NCI-H69 (cell line): Measurements from ENCODE around the gene PROSER3.

Experiments
- DNase-seq: peaks from one replicate; lab custom pipeline; 2025; lab: John Stamatoyannopoulos, UW

PROSER3 gene

GRCh38 chr19:35777086-35777841, 19.3 kb downstream of the PROSER3 start:
- DNase-seq = no peak

GRCh38 chr19:35777961-35778360, 20.0 kb downstream of the PROSER3 start:
- no peak for DNase-seq

- no peak for DNase-seq
Observed at GRCh38 chr19:35779033-35779432, 21.1 kb downstream of the PROSER3 start.

- DNase-seq = no peak
Observed at GRCh38 chr19:35780058-35780457, 22.1 kb downstream of the PROSER3 start.

GRCh38 chr19:35780717-35781116, 22.7 kb downstream of the PROSER3 start:
- DNase-seq = no peak

GRCh38 chr19:35781650-35782049, 23.7 kb downstream of the PROSER3 start:
- DNase-seq = no peak

GRCh38 chr19:35782589-35782988, 24.6 kb downstream of the PROSER3 start:
- DNase-seq = no peak

GRCh38 chr19:35783469-35784434, 25.8 kb downstream of the PROSER3 start:
- DNase-seq = no peak

- DNase-seq = no peak
Observed at GRCh38 chr19:35784503-35785338, 26.7 kb downstream of the PROSER3 start.

DNA sequence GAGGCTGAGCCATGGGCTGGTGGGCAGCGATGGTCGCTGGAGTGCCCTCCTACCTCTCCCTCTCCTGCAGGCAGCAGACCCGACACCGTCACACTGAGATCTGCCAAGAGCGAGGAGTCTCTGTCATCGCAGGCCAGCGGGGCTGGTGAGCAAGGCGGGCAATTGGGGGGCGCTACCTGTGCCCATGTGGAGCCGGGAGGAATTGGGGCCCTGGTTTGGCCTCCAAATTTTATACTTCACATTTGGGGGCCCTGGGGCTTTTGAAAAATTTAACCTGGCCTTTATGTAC, 27.3 kb downstream of the PROSER3 start:
- no peak for DNase-seq

DNA sequence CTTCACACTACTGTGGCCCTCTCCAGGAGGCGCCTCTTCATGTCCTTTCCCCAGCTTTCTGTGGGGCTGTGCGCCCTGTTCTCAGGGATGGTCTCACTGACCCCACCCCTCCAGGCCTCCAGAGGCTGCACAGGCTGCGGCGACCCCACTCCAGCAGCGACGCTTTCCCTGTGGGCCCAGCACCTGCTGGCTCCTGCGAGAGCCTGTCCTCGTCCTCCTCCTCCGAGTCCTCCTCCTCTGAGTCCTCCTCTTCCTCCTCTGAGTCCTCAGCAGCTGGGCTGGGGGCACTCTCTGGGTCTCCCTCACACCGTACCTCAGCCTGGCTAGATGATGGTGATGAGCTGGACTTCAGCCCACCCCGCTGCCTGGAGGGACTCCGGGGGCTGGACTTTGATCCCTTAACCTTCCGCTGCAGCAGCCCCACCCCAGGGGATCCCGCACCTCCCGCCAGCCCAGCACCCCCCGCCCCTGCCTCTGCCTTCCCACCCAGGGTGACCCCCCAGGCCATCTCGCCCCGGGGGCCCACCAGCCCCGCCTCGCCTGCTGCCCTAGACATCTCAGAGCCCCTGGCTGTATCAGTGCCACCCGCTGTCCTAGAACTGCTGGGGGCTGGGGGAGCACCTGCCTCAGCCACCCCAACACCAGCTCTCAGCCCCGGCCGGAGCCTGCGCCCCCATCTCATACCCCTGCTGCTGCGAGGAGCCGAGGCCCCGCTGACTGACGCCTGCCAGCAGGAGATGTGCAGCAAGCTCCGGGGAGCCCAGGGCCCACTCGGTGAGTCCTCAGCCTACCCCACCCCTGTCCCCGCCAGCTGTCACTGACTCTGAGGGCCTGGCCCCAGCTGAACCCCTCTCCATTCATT, 28.6 kb downstream of the PROSER3 start:
- no peak for DNase-seq

DNA sequence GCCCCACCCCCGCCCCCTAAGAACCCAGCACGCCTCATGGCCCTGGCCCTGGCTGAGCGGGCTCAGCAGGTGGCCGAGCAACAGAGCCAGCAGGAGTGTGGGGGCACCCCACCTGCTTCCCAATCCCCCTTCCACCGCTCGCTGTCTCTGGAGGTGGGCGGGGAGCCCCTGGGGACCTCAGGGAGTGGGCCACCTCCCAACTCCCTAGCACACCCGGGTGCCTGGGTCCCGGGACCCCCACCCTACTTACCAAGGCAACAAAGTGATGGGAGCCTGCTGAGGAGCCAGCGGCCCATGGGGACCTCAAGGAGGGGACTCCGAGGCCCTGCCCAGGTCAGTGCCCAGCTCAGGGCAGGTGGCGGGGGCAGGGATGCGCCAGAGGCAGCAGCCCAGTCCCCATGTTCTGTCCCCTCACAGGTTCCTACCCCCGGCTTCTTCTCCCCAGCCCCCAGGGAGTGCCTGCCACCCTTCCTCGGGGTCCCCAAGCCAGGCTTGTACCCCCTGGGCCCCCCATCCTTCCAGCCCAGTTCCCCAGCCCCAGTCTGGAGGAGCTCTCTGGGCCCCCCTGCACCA, 29.3 kb downstream of the PROSER3 start:
- DNase-seq = no peak

DNA sequence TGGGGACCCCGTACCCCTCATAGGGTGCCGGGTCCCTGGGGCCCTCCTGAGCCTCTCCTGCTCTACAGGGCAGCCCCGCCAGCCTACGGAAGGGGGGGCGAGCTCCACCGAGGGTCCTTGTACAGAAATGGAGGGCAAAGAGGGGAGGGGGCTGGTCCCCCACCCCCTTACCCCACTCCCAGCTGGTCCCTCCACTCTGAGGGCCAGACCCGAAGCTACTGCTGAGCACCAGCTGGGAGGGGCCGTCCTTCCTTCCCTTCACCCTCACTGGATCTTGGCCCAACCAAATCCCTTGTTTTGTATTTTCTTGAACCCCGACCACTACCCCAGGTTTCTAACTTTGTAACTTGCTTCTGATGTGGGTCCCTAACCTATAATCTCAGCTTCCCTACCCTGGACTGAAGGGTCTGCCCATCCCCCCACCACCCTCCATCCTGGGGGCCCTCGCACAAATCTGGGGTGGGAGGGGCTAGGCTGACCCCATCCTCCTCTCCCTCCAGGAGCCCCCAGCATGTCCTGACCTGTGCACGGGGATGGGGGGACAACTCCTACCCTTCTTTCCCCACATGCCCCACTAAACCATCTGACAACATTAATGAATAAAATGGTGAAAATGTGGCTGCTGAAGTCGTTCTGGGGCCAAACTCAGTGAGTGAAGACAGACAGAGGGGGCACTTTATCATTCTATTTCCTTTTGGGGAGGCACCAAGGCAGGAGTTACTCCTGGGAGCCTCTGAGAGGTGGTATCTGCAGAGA, 30.4 kb downstream of the PROSER3 start:
- DNase-seq = no peak

DNA sequence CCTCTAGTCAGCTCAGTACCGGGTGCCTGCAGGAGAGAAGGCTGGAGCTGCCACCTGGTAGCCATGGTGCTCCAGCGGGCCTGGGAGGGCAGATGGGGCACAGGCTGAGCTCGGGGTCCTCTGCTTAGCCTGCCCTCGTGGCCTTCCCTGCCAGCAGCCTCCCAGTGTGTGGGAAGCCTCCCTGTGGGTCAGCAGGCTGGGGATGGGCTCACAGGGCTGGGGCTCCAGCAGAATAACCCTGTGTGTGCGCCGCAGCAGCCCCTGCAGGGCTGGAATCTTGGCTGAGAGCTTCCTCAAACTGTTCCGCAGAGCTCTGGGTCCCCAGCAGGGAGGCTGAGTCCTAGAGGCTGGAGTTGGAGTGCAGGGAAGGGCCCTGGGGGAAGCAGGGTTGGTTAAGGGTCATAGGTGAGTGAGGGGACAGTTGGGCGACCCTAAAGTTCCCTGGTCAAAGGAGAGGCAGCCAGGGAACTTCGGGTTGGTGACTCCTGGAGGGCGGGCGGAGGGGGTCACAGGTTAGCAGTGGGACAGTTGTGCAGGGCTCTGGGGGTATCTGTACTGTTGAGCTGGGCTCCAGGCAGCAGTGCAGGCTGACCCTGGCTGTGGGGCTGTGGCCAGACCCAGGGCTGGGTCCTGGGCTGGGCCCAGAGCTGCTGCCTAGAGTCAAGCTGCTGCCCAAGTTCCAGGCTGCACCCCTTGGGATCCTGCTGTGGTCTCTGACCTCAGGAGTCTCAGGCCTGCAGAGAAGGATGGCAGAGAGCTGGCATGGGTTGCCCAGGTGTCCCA, 31.4 kb downstream of the PROSER3 start:
- DNase-seq = no peak

- no peak for DNase-seq
Observed at GRCh38 chr19:35789978-35790944, 32.3 kb downstream of the PROSER3 start.

DNA sequence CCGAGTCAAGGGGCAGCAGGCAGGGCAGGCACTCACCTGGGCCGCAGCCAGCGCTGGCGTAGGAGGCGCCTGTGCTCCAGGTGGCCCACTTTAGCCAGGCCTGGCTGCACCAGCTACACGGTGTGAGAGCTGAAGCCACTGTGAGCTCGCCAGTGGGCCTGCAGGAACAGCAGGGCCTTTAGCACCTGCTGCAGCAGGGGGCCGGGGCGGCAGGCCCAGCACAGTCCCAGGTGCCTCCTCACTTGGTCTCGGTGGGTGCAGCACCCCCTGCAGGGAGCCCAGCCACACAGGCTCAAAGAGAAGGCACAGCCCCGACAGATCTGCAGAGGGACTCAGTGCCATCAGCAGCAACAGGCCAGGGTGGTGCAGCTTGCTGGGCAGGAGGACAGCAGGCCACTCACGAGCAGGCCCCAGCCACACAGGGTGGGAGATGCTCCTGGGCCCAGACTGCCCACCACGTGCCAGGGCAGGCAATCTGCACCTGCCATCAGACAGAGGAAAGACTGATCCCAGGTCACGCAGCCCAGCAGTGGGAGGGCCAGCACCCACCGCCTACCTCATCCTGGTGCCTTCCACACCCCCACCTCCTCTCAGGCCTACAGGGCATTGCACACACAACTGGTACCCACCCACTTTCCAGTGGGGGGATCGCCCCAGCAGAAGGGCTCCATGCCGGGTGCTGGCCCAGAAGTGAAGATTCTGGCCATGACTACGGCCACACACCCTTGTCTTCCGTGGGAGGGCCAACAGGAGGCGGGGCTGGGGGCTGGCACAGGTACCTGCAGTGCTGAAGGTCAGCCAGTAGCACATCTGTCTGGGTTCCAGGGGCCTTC, 33.2 kb downstream of the PROSER3 start:
- DNase-seq = peak; percentile 35

DNA sequence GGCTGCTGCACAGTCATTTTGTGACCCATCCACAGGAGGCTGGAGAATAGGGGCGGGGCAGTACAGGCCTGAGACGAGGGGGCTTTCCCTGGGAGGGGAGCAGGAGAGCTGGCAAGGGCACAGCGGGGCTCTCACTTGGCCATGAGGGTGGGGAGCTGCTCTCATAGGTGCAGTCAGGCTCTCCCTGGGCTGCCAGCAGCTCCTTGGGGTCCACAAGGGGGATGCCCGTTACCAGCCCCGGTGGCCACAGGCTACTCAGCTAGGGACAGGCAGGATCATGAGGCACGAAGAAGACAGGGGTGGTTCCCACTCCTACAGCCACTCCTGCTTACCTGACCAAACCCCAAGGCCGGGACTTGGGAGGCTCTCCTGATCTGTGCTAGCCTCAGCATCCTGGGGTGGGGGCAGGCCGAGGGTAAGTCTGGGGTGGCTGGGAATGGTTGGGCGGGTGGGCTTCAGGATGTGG, 33.9 kb downstream of the PROSER3 start:
- DNase-seq = no peak
